Keratinocyte (primary cell): ENCODE results near the gene TMOD1. TPM values are rescaled to one million over a fixed set of nuclear protein-coding genes. Genes with fewer than 3 reads are reported as not detected.

Source experiments
- DNase-seq: peaks from one replicate; pipeline ENCODE4 v3.0.0-alpha.2; 2011; ENCODE audit warnings: low read depth, missing footprints, low spot score
- FAIRE-seq: peaks from 2 replicates; lab custom pipeline; 2011; peaks lifted over from hg19 to GRCh38; lab: Jason Lieb, UNC
- H2AFZ ChIP-seq: 2 replicates; pipeline ENCODE4 v1.6.0; 2012; ENCODE audit warnings: low read length, control low read depth, inconsistent platforms; ENCODE audit not compliant: control insufficient read depth
- H3K27ac ChIP-seq: 2 replicates; pipeline ENCODE4 v1.5.1; 2011; ENCODE audit warnings: low read length; ENCODE audit not compliant: control insufficient read depth, insufficient read depth
- H3K27me3 ChIP-seq: 3 replicates; pipeline ENCODE4 v1.6.0; 2011; ENCODE audit warnings: low read length; ENCODE audit not compliant: control insufficient read depth, insufficient read depth; ENCODE audit errors: extremely low read depth
- H3K36me3 ChIP-seq, 2 experiments: 2 replicates in 1 of 2; 3 replicates in 1 of 2; pipeline ENCODE4 v1.5.1; 2011; ENCODE audit warnings: low read length in 2 of 2, mild to moderate bottlenecking in 1 of 2; ENCODE audit not compliant: control insufficient read depth in 2 of 2, insufficient read depth in 2 of 2; ENCODE audit errors: extremely low read depth in 1 of 2
- H3K4me1 ChIP-seq: 3 replicates; pipeline ENCODE4 v1.5.1; 2011; ENCODE audit warnings: low read length; ENCODE audit not compliant: control insufficient read depth, insufficient read depth; ENCODE audit errors: extremely low read depth
- H3K4me2 ChIP-seq: 3 replicates; pipeline ENCODE4 v1.6.0; 2011; ENCODE audit warnings: low read depth, low read length; ENCODE audit not compliant: control insufficient read depth, insufficient read depth; ENCODE audit errors: extremely low read depth
- H3K4me3 ChIP-seq, 3 experiments: fragments of 200-600 bp in 1 of 3; sonication (generic) in 1 of 3; 2 replicates in 2 of 3; 3 replicates in 1 of 3; pipeline ENCODE4 v1.5.1; 2011 to 2016; ENCODE audit warnings: low read length in 3 of 3, mild to moderate bottlenecking in 3 of 3, control low read depth in 2 of 3, inconsistent platforms in 1 of 3, low read depth in 1 of 3, mixed read lengths in 1 of 3, mixed run types in 1 of 3, moderate library complexity in 1 of 3; ENCODE audit not compliant: control insufficient read depth in 2 of 3, insufficient read depth in 2 of 3; ENCODE audit errors: extremely low read depth in 1 of 3
- H3K79me2 ChIP-seq: 2 replicates; pipeline ENCODE4 v1.6.0; 2012; ENCODE audit warnings: low read length; ENCODE audit not compliant: control insufficient read depth, insufficient read depth
- H3K9ac ChIP-seq: 3 replicates; pipeline ENCODE4 v1.6.0; 2011; ENCODE audit warnings: low read length; ENCODE audit not compliant: control insufficient read depth, insufficient read depth; ENCODE audit errors: extremely low read depth
- H3K9me1 ChIP-seq: 3 replicates; pipeline ENCODE4 v1.6.0; 2011; ENCODE audit warnings: low read length; ENCODE audit not compliant: control insufficient read depth, insufficient read depth; ENCODE audit errors: extremely low read depth
- H3K9me3 ChIP-seq: 2 replicates; pipeline ENCODE4 v1.5.1; 2012; ENCODE audit warnings: low read depth, low read length; ENCODE audit not compliant: control insufficient read depth
- H4K20me1 ChIP-seq: 3 replicates; pipeline ENCODE4 v1.6.0; 2011; ENCODE audit warnings: low read length; ENCODE audit not compliant: control insufficient read depth, insufficient read depth; ENCODE audit errors: extremely low read depth
- CTCF ChIP-seq, 3 experiments: IDR thresholded peaks in 1 of 3; conservative IDR thresholded peaks in 1 of 3; optimal IDR thresholded peaks in 1 of 3; 2 replicates in 2 of 3; 3 replicates in 1 of 3; pipeline versions ENCODE3 to v1.5.1; 2011; ENCODE audit warnings: low read length in 3 of 3, mild to moderate bottlenecking in 3 of 3, moderate library complexity in 2 of 3, control low read depth in 1 of 3, inconsistent platforms in 1 of 3; ENCODE audit not compliant: insufficient read depth in 2 of 3; ENCODE audit errors: extremely low read depth in 1 of 3
- EZH2 ChIP-seq: IDR thresholded peaks from one replicate; pipeline ENCODE4 v1.6.1; 2012; ENCODE audit warnings: inconsistent platforms, mild to moderate bottlenecking, low read length, moderate library complexity
- dilution Hi-C: fragments of 300-500 bp; cut with MboI; formaldehyde crosslinking; loops from one replicate; pipeline ENCODE4 v1.7.0; 2020; ENCODE audit warnings: low sequenced_read_pairs; ENCODE audit not compliant: extremely low pct_ligation_motif_present
- polyA plus RNA-seq, 5 experiments: library from polyadenylated mRNA; depleted of rRNA in 3 of 5; stranded (reverse) in 3 of 5; stranded (forward) in 1 of 5; unstranded in 1 of 5; fragments of >200 nt; gene quantifications; 1 replicate in 1 of 5; 2 replicates in 3 of 5; 3 replicates in 1 of 5; pipeline versions ENCODE4 v1.2.1 to v1.2.3, GENCODE V29; 2011 to 2012; ENCODE audit warnings: missing spikeins in 2 of 5, low read depth in 1 of 5, low replicate concordance in 1 of 5

TMOD1 gene
- polyA plus RNA-seq, 1 donor (not counting 4 experiments of a cell fraction or from before 2014, with no cell fraction given) = not detected

DNA sequence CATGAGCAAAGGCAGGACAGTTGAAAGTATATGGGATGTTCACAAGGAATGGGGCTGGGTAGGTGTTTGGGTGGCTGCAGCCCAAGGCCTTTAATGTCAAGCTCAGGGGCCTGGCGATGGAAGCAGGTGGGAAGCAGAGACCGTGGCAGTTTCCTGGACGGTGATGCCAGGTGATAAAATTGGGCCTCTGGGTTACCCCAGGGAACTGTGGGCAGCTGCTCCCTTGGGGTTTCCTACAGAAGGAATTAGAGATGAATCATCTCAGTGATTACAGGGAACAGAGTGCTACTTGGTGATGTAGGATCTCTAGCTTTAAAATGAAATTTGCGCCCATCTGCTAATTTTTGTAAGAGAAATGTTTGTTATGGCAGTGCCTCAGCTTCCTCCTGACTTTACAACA, 92.5 kb downstream of the TMOD1 start:
- no peaks in the 10 kb centered on the region for H3K9me1 ChIP-seq
- no peak for DNase-seq
- H3K4me2 ChIP-seq = no peak overlapping the region
- dilution Hi-C loops = no loop called here
- H3K27ac ChIP-seq = no peak overlapping the region
- H3K9ac ChIP-seq = no peak overlapping the region
- no peak overlapping the region for H3K4me3 ChIP-seq
- no peaks in the 10 kb centered on the region for H3K9me3 ChIP-seq
- no peak for TF ChIP-seq EZH2
- no peak for TF ChIP-seq CTCF (optimal IDR thresholded peaks at IDR 0.05 in 1 of 3, IDR thresholded peaks at IDR 0.05 in 1 of 3, conservative IDR thresholded peaks at IDR 0.05 in 1 of 3; ENCODE audit: extremely low read depth in 1 of 3, insufficient read depth in 2 of 3, low read length in 3 of 3)
- H3K79me2 ChIP-seq = no peaks in the 10 kb centered on the region
- H3K27me3 ChIP-seq = peaks cover 5% of the 10 kb centered on the region
- no peaks in the 10 kb centered on the region for H4K20me1 ChIP-seq
- FAIRE-seq = no peak
- H3K4me1 ChIP-seq = no peaks in the 10 kb centered on the region
- no peak overlapping the region for H2AFZ ChIP-seq
- no peaks in the 10 kb centered on the region for H3K36me3 ChIP-seq

DNA sequence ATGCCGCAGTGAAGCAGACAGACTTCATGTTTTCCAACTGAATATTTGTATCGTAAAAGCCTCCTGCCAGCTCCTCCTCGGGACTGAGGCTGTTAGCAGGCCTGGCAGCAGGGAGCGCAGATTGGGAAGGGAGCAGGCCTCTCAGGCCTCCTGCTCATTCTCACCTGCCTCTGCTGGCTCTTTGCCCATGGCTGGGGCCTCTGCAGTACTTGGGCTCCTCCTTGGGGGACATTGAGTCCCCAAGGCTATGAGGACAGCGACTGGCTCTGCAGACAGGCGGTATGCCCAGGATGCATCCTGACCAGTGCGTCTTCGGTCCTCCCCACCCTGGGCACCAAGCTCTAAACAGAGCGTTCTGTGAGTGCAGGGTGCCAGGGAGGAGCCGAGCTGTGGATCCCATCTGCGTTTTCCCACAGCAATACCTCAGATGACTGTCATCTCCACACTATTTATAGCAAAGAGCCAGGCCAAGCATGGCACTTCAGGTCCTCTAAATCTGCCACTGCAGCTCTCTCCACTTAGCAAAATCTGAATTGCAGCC, 93.0 kb downstream of the TMOD1 start:
- Histone ChIP-seq H3K79me2 (no peaks in the 10 kb centered on the region), H3K27me3 (peaks cover 5% of the 10 kb centered on the region), H3K4me2 (no peak overlapping the region), H3K36me3 (peaks cover 0 to under 1% of the 10 kb centered on the region in 2 experiments), H3K9me1 (no peaks in the 10 kb centered on the region), H4K20me1 (no peaks in the 10 kb centered on the region), H3K27ac (no peak overlapping the region), H3K9ac (no peak overlapping the region), H3K9me3 (no peaks in the 10 kb centered on the region), H3K4me3 (no peak overlapping the region), H3K4me1 (no peaks in the 10 kb centered on the region), H2AFZ (no peak overlapping the region)
- no peak for DNase-seq
- FAIRE-seq = no peak
- dilution Hi-C loops = no loop called here
- TF ChIP-seq EZH2 (no peak), CTCF (optimal IDR thresholded peaks at IDR 0.05 in 1 of 3, IDR thresholded peaks at IDR 0.05 in 1 of 3, conservative IDR thresholded peaks at IDR 0.05 in 1 of 3; ENCODE audit: extremely low read depth in 1 of 3, insufficient read depth in 2 of 3, low read length in 3 of 3) (no peak)
